Measurements from ENCODE around the gene IP6K3. TPM values are rescaled to one million over a fixed set of nuclear protein-coding genes. Genes with fewer than 3 reads are reported as not detected.

The IP6K3 gene
- total RNA-seq, 1 donor from 2014 or later, result 2.9 TPM

- TF ChIP-seq EZH2 (IDR thresholded peaks at IDR 0.05), result no peak
- no peak for TF ChIP-seq CTCF (IDR thresholded peaks at IDR 0.05)
- no peak for TF ChIP-seq EZH2phosphoT487 (IDR thresholded peaks at IDR 0.05)
- Mint-ChIP-seq H3K27me3 (ENCODE audit: insufficient read depth, low read depth) (peaks cover 14% of the 10 kb centered on the region), H3K4me3 (peak overlapping the region; percentile 20), H3K4me1 (peaks cover 63% of the 10 kb centered on the region), H3K36me3 (no peaks in the 10 kb centered on the region), H3K9me3 (no peaks in the 10 kb centered on the region), H3K27ac (peak overlapping the region; percentile 61)
- no peaks in the 10 kb centered on the region for H4K20me1 ChIP-seq (ENCODE audit: low read depth)
- H3F3A ChIP-seq (ENCODE audit: low read depth), result peaks cover 28% of the 10 kb centered on the region
- peak overlapping the region; percentile 31 for H3K27ac ChIP-seq
- no peaks in the 10 kb centered on the region for H3K27me3 ChIP-seq
- no peak overlapping the region for H3K4me3 ChIP-seq
- no peak overlapping the region for H3K9ac ChIP-seq
- H3K36me3 ChIP-seq, result no peaks in the 10 kb centered on the region
- no peaks in the 10 kb centered on the region for H3K79me2 ChIP-seq (ENCODE audit: low read depth)
- H2AFZ ChIP-seq (replicated peaks), result no peak overlapping the region
- peaks cover 57% of the 10 kb centered on the region for H3K4me1 ChIP-seq
- no peaks in the 10 kb centered on the region for H3K9me3 ChIP-seq (ENCODE audit: low read depth)
- DNase-seq (ENCODE audit: low spot score), result no peak
- peak overlapping the region; percentile 66 for H3K4me2 ChIP-seq
Measured at GRCh38 chr6:33745548-33745947, 1.2 kb downstream of the IP6K3 start.

GRCh38 chr6:33744895-33745546, 1.7 kb downstream of the IP6K3 start:
- Histone ChIP-seq H3F3A (ENCODE audit: low read depth) (peaks cover 28% of the 10 kb centered on the region), H3K4me1 (peaks cover 57% of the 10 kb centered on the region), H2AFZ (replicated peaks) (no peak overlapping the region), H3K4me3 (no peak overlapping the region), H4K20me1 (ENCODE audit: low read depth) (no peaks in the 10 kb centered on the region), H3K27ac (peak overlapping the region; percentile 31), H3K36me3 (no peaks in the 10 kb centered on the region), H3K4me2 (peak overlapping the region; percentile 66), H3K27me3 (no peaks in the 10 kb centered on the region), H3K9ac (no peak overlapping the region), H3K9me3 (ENCODE audit: low read depth) (no peaks in the 10 kb centered on the region), H3K79me2 (ENCODE audit: low read depth) (no peaks in the 10 kb centered on the region)
- peaks cover 59% of the 10 kb centered on the region for H3K4me1 Mint-ChIP-seq
- peak; percentile 25 for DNase-seq (ENCODE audit: low spot score)
- H3K9me3 Mint-ChIP-seq, result no peaks in the 10 kb centered on the region
- no peaks in the 10 kb centered on the region for H3K36me3 Mint-ChIP-seq
- H3K27ac Mint-ChIP-seq, result peak overlapping the region; percentile 85
- H3K4me3 Mint-ChIP-seq, result no peak overlapping the region
- peaks cover 14% of the 10 kb centered on the region for H3K27me3 Mint-ChIP-seq (ENCODE audit: insufficient read depth, low read depth)
- TF ChIP-seq EZH2 (IDR thresholded peaks at IDR 0.05) (no peak), CTCF (IDR thresholded peaks at IDR 0.05) (no peak), EZH2phosphoT487 (IDR thresholded peaks at IDR 0.05) (no peak)

GRCh38 chr6:33744001-33744848, 2.5 kb downstream of the IP6K3 start:
- peak overlapping the region; percentile 48 for H3K27ac Mint-ChIP-seq
- Histone ChIP-seq H3K27me3 (no peaks in the 10 kb centered on the region), H3K27ac (no peak overlapping the region), H3K4me2 (peak overlapping the region; percentile 36), H3F3A (ENCODE audit: low read depth) (peaks cover 28% of the 10 kb centered on the region), H3K4me1 (peaks cover 50% of the 10 kb centered on the region), H3K36me3 (no peaks in the 10 kb centered on the region), H3K79me2 (ENCODE audit: low read depth) (no peaks in the 10 kb centered on the region), H3K9me3 (ENCODE audit: low read depth) (no peaks in the 10 kb centered on the region), H3K4me3 (no peak overlapping the region), H2AFZ (replicated peaks) (no peak overlapping the region), H4K20me1 (ENCODE audit: low read depth) (no peaks in the 10 kb centered on the region), H3K9ac (no peak overlapping the region)
- H3K27me3 Mint-ChIP-seq (ENCODE audit: insufficient read depth, low read depth), result peaks cover 14% of the 10 kb centered on the region
- H3K9me3 Mint-ChIP-seq, result no peaks in the 10 kb centered on the region
- peak overlapping the region; percentile 30 for H3K4me3 Mint-ChIP-seq
- peaks cover 53% of the 10 kb centered on the region for H3K4me1 Mint-ChIP-seq
- DNase-seq (ENCODE audit: low spot score), result peak; percentile 89
- no peak for TF ChIP-seq EZH2phosphoT487 (IDR thresholded peaks at IDR 0.05)
- peak; percentile 89 for TF ChIP-seq CTCF (IDR thresholded peaks at IDR 0.05)
- no peak for TF ChIP-seq EZH2 (IDR thresholded peaks at IDR 0.05)
- H3K36me3 Mint-ChIP-seq, result no peaks in the 10 kb centered on the region

All from neural progenitor cell (in vitro differentiated cells).